Stimulated activated CD4-positive, alpha-beta T cell treated with anti-CD3 and anti-CD28 coated beads, Interleukin-15, amount 100 ng/mL, for 48 hours (primary cell): ENCODE measurements around the gene POLR1E.

Experiments
- DNase-seq, 2 donors: peaks; one replicate each; pipeline ENCODE4 v3.0.0-alpha.2; 2020; ENCODE audit warnings: low read depth in 2 of 2

Gene POLR1E

DNA sequence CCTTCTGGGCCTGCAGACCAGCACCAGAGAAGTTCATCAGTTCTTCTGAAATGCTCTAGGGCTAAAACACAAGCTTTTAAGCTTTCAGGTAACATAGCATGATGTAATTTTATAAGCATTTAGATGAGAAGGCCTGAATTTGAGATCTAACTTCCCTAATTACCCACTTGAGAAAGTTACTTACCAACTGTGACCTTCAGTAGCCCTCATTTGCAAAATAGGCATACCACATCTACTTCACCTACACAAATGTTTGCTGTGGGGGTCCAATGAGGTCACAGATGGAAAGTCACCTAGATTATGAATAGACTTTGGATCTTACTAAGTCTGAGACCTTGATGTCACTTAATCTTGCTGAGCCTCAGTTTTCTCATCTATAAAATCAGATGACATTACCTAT is 53.9 kb downstream of the POLR1E start:
- DNase-seq = no peak

DNA sequence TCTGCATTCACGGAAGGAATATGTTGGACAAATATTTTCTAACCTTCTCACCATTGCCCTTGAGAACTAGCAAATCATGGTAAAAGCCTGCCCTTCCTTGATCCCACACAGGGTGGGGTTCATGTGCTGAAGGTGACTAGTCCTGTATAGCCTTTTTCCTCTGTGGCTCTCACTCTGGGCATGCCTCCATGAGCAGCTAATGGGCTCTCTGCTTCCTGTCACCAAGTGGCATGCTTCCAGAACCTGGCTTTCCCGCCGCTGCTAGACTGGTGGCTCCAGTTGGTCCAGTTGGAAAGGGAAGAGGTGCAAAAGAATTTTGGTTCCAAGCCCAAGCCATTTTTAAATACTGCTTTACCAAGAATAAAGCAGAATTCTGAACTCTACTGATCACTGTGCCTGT is 54.9 kb downstream of the POLR1E start:
- DNase-seq = no peak

DNA sequence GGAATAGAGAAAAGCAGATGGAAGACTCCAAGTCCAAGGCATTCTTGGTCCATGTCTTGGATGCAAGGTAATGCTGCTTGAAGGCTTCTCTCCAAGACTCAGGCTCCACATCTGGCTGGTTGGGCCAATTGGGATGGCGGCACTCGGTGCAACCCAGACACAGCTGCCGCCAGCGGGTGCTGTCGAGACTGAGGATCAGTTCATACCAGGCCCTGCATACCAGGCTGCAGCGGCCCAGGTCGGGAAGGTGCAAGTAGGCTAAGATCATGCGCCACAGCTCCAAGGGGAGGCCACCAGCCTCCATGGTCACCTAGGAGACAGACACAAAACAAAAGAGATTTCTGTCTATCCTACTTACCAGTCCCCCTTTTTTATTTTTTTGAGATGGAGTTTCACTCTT is 55.7 kb downstream of the POLR1E start:
- DNase-seq = no peak

DNA sequence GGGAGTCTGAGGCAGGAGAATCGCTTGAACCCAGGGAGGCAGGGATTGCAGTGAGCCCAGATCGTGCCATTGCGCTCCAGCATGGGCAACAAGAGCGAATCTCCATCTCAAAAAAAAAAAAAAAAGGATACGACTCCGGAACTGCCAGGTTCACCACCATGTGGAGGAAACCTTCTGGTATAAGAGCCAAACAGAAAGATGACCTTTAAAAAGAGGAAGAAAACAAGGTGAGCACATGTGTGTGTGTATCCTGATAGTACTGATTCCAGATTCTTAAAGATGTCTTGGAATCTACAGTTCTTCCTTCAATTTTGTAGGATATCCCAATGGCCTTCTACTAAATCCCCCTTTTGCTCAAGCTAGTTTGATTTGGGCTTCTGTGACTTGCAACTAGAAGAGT is 56.7 kb downstream of the POLR1E start:
- DNase-seq = no peak

DNA sequence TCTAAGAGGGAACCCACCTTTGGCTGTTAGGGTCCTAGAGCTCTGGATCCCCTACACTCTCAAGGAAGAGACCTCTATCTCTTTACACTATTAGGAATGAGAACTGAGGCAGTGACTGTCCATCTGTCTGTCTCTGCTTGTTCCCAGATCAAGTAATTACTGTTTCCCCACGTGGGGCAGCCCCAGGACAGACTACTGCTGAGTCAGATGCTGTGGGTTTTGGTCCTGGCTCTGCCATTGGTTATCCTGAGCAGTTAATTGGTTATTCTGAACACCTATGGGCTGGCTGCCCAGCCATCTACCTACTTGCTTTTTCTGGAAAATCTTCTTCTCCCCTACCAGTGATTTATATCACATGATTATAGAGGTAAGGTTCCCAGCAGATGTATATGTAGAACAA is 57.1 kb downstream of the POLR1E start:
- no peak for DNase-seq

DNA sequence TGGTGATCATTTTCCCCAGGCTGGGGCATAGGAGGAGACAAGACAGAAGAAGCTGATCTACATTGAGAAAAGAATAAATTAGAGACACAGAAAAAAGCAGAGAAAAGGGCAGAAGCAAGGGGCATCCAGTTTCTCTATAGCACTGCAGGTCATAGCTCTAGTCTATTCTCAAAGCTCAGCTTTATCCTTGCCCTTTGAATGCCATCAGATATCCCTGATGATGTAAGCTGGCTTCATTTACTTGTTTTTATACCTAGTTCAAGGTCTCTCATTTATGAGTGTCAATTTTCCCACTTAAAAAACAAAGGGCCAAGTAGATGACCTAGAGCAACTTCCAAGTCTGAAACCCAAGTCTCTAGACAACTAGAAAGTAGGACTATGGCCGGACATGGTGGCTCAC is 57.7 kb downstream of the POLR1E start:
- DNase-seq = no peak

DNA sequence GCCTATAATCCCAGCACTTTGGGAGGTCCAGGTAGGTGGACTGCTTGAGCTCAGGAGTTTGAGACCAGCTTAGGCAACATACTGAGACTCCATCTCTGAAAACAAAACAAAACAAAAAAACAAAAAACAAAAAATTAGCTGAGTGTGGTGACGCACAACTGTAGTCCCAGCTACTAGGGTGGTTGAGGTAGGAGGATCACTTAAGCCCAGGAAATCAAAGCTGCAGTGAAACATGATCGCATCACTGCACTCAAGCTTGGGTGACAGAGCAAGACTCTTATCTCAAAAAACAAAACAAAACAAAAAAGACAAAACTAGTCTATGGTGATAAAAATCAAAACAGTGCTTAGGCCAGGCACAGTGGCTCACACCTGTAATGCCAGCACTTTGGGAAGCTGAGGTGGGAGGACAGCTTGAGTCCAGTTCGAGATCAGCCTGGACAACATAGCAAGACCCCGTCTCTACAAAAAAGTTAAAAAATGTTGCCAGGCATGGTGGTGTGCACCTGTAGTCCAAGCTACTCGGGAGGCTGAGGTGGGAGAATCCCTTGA is 61.7 kb downstream of the POLR1E start:
- no peak for DNase-seq

DNA sequence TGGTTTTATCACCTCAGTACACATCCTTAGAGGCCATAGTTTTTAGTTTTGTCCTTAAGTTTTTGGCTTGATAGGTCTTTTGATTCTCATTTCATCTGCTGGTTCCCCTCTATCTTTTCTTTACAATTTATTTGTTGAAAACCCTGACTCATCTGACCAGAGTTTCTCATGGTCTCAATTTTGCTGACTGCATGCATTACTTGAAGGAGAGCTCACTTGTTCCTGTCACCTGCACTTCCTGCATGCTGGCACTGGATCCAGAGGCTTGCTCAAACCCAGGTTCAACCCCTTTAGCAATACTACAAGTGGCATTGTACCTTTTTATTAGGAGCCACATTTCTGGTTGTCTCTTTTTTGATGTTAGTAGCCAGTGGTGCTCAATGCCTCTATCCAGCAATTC is 63.8 kb downstream of the POLR1E start:
- DNase-seq = no peak

DNA sequence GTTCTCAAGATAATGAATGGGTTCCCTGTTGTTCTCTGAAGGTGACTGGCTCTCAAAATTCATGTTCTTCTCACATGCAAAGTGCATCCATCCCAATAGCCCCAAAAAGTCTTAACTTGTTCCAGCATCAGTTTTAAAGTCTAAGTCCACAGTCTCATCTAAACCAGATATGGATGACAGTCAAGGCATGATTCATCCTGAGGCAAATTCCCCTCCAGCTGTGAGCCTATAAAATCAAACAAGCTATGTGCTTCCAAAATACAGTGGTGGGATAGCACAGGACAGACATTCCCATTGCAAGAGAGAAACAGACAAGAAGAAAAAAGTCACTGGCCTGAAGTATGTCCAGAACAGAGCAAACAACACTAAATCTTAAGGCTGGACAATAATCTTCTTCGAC is 65.0 kb downstream of the POLR1E start:
- DNase-seq = no peak

DNA sequence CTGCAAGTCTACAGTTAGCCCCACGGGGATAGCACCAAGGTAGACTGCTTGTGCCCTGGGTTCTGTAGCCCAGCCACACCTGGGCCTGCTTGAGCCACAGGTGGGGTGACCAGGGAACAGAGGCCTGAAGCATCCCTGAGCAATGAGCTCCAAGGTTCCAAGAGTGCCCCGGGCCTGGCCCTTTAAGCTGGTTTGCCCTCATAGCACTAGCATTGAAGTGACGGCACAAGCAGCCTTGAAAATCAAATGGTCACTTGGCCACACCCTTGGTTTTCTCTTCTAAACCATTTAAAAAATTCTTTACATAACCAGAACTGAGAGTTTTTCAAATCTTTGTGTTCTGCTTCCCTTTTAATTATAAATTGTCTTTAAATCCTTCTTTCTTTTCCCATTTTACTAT is 65.7 kb downstream of the POLR1E start:
- no peak for DNase-seq

DNA sequence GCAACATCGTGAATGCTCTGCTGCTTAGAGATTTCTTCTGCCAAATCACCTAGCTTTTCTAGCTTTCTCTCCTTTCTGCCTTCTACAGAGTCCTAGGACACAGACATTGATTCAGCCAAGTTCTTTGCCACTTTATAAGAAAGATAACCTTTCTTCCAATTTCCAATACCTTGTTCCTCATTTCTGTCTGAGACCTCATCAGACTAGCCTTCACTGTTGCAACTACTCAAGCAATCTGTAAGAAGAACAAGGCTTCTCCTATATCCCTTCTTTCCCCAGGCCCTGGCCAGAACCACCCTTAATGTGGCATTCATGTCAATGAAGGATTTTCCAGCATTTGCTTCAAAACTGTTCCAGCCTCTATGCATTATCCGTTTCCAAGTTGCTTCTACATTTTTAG is 66.1 kb downstream of the POLR1E start:
- no peak for DNase-seq
